ENCODE data around the gene CSTB.
A peak's percentile ranks its signal among the peaks of the same experiment; 100 is the strongest.

Gene CSTB

GRCh38 chr21:43810505-43811261 lies 34.6 kb upstream of the CSTB start:
- DNase-seq, result peak; percentile 87

DNA sequence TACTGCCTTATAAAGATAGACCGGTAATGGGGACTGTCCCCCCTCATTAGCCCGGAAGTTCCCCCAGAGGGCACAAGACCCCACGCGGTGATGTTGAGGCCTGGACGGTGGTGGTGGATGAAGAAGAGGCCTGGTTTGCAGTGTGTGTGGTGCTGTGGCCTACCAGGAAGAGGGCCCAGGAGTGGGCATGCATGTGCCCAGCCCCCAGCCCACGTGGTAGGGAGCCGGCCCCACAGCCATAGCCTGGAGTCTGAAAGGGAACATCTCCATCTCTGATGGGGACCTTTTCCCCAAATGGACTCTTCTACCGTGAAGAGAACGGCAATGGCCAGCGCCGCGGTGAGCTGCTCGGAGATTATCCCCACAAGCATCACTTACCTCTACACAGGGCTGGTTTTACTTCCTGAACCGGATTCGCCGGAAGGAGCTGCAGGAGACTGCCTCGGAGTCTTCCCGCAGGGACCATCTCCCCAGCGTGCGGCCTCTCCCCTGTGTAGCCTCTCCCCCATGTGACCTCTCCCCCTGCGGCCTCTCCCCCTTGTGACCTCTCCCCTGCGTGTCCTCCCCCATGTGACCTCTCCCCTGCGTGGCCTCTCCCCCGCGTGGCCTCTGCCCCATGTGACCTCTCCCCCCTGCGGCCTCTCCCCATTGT lies 33.9 kb upstream of the CSTB start:
- no peak for DNase-seq

GRCh38 chr21:43809346-43809799 lies 33.3 kb upstream of the CSTB start:
- no peak for DNase-seq

DNA sequence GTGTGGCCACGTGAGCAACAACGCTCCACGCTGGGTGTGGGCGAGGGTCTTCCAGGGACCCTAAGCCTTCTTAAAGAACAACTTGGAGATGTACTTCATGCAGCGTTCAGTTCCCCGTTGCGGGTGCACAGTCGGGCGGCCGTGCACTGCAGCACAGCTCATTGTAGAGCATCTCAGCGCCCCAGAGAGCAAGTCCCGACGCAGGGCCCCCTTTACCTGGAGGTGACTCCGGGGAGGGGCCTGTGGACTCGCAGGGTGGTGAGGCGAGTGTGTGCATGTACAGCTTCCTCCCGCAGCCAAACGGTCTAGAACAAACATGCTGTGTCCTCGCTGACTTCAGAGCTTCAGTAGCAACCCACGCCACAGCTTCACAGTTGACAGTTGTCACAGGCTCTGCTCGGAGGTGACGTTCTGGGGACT lies 32.7 kb upstream of the CSTB start:
- no peak for DNase-seq

GRCh38 chr21:43808367-43808766 lies 32.3 kb upstream of the CSTB start:
- DNase-seq, result no peak

DNA sequence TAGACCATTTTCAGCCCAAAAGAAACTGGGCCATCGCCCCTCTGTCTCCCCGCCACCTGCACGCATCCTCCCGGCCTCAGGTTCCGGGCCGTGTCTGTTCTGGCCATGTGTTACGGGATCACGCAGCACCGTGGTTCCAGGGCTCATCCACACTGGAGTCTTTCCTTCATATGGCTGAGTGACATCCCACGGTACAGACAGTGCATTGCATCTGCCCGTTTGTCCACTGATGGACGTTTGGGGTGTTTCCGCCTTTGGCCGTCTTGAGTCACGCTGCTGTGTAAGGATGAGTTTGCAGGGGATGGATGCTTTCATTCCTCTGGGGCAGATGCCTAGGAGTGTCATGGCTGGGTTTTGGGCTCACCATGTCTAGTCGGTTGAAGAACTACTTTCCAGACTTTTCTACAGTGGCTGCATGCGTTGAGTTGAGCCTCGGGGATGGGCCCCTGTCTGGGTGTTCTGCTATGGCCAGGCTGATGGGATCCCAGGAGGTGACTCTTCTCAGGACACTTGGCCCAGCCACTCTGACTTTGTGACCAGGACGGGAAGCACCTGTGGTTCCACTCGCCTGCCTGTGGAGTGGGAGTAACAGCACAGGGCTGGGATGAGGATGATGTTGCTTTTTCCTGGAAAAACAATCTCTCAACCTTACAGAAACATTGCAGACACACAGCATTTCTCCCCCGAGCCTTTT lies 30.1 kb upstream of the CSTB start:
- DNase-seq, result no peak

GRCh38 chr21:43805275-43805800 lies 29.2 kb upstream of the CSTB start:
- DNase-seq, result no peak

DNA sequence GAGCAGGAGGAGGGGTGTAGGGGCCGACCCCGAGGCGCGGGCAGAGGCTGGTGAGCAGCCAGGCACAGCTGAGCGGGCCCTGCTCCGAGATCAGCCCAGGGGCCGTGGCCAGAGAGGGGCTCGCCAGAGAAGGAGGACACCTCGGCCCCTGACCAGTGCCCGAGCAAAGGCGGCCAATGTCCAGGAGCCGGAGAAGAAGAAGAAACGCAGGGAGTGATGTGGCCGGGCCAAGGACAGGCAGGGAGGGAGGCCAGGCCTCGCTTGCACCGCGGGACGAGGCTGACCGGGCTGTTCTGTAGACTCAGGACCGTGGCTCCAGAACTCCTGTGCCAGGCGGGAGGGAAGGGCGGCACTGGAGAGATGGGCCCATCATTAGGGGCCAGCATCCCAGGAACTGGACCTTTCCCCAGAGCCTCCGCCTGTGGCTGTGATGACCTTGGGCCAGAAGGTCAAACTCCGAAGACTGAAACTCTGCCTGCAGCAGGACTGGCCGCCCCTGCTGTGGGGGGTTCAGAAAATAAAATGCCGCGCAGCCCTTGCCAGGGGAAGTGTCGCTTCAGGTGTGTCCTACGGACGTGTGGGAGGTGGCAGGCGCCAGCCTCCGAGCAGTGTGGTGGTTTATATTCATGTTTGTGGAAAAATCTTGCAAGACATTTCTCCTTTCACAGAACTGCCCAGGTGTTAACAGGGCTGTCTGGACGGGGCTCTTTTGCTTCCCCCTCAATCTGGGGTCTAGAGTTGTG lies 27.6 kb upstream of the CSTB start:
- no peak for DNase-seq

GRCh38 chr21:43802713-43803313 lies 26.7 kb upstream of the CSTB start:
- no peak for DNase-seq

DNA sequence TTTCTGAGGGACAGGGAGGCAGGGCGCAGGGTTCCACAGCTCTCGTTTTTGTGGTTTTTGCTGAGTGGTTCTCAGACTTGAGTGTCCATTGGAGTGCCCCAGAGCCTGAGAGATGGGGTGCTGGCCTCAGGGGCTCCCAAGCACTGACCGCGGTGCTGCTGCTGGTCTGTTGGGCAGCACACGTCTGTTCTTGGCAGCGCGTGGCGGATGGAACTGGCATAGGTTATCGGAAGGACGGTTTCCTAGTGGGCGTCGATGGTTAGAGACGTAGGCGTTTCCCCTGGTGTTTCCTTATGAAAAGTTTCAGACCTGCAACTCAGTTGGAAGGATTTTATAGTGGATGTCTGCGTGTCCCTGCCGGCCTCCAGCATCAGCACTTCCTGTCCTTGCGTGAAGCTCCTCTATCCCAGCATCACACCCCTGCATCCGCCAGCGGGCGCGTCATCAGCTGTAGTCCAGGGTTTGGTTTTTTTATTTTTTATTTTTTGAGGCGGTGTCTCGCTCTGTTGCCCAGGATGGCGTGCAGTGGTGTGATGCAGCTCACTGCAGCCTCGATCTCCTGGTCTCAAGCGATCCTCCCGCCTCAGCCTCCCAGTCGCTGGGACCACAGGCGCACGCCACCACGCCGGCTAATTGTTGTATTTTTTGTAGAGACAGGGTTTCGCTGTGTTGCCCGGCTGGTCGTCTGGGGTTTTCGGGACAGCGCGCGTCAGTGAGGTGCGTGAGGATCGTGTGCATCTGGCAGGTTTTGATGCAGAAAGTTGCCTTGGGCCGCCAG lies 25.1 kb upstream of the CSTB start:
- DNase-seq, result no peak

- DNase-seq, result no peak
Observed at GRCh38 chr21:43800566-43800965, 24.5 kb upstream of the CSTB start.

- no peak for DNase-seq
Observed at GRCh38 chr21:43800124-43800523, 24.0 kb upstream of the CSTB start.

- DNase-seq, result no peak
Observed at GRCh38 chr21:43799301-43799840, 23.3 kb upstream of the CSTB start.

DNA sequence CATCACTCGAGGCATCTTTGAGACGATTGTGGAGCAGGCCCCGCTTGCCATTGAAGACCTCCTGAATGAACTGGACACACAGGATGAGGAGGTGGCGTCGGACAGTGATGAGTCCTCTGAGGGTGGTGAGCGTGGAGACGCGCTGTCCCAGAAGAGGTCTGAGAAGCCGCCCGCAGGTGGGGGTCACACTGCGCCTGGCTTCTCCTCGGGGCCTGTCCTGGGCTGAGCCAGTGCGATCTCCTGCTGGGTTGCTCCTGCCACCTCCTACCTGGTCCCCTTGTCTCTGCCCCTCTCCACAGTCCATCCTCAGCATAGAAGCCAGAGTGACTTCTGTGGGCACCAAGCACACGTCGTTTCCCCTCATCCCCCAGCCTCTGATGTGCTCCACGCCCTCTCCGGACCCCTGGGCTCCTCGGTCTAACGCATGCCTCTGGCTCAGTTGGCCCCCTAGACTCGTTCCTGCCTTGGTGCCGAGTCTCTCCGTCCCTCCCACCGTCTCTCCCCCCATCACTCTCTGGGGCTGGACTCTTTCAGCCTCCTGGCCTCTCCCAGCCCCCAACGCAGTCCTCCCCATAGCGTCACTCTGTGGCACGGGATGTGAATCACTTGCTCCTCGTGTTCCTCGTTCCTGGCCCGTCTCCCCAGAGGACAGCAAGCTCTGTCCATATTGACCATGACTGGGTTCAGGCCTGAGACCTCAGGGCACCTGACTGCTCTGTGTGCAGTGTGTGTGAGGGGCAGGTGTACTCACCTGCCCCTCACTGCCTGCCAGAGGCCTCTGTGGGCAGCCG lies 22.0 kb upstream of the CSTB start:
- no peak for DNase-seq

DNA sequence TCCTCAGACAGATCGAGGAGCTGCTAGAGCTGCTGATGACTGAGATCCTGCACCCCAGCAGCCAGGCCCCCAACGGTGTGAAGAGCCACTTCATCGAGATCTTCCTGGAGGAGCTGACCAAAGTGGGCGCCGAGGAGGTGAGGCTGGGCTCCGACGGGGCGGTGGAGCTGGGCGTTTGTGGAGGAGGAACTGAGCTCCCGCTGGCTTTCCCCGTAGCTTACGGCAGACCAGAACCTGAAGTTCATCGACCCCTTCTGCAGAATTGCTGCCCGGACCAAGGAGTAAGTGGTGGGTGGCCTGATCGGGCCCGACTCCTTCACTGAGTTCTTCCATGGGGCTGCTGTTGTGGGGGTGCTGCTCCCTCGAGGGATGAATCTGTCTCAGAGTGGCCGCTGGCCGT lies 21.3 kb upstream of the CSTB start:
- no peak for DNase-seq

- DNase-seq, result no peak
Observed at GRCh38 chr21:43794857-43795256, 18.7 kb upstream of the CSTB start.

GRCh38 chr21:43794311-43794710 lies 18.2 kb upstream of the CSTB start:
- DNase-seq, result no peak

GRCh38 chr21:43793243-43793642 lies 17.1 kb upstream of the CSTB start:
- DNase-seq, result no peak

- no peak for DNase-seq
Observed at GRCh38 chr21:43792406-43792805, 16.3 kb upstream of the CSTB start.

- DNase-seq, result no peak
Observed at GRCh38 chr21:43790010-43790524, 14.0 kb upstream of the CSTB start.
